GM12873 (cell line): ENCODE results near the gene SLC43A2.

ENCODE experiments used
- CTCF ChIP-seq: IDR thresholded peaks from 2 replicates; pipeline ENCODE4 v1.5.1; 2012; ENCODE audit warnings: low read depth, mild to moderate bottlenecking, moderate library complexity, low read length, control low read depth; ENCODE audit not compliant: insufficient read depth; ENCODE audit errors: missing control alignments

SLC43A2 gene

GRCh38 chr17:1650731-1651558 is 22.3 kb upstream of the SLC43A2 start:
- no peak for TF ChIP-seq CTCF

GRCh38 chr17:1649844-1650501 is 21.3 kb upstream of the SLC43A2 start, which contains the start of gene RILP:
Gene RILP (minus strand): TSS chr17:1649866. CDS start chr17:1649804, 62 bp downstream.
- TF ChIP-seq CTCF: no peak

GRCh38 chr17:1648963-1649843 is 20.6 kb upstream of the SLC43A2 start:
- peak; percentile 84 for TF ChIP-seq CTCF

- no peak for TF ChIP-seq CTCF
Measured at GRCh38 chr17:1648173-1648962, 19.7 kb upstream of the SLC43A2 start.

- no peak for TF ChIP-seq CTCF
Measured at GRCh38 chr17:1647802-1648171, 19.2 kb upstream of the SLC43A2 start.

GRCh38 chr17:1646199-1646875 is 17.7 kb upstream of the SLC43A2 start:
- TF ChIP-seq CTCF: no peak
